ENCODE data around the gene ATXN8OS.

- TF ChIP-seq POLR2A (IDR thresholded peaks at IDR 0.05): no peak
- no peak for TF ChIP-seq CTCF (IDR thresholded peaks at IDR 0.05)
These were observed 17.4 kb upstream of the ATXN8OS start for GRCh38 chr13:70090036-70090723.
